Right lobe of liver (tissue), 4 donors: Measurements from ENCODE around the gene TMEM131.

Source experiments
- POLR2A ChIP-seq: fragments of 450-650 bp; IDR thresholded peaks from one replicate; pipeline ENCODE4 v1.6.1; 2017; ENCODE audit warnings: antibody characterized with exemption, mild to moderate bottlenecking
- TF ChIP-seq, protein P1 (sequence below), 4 donors: fragments of 200-600 bp in 3 of 4; fragments of 450-650 bp in 1 of 4; IDR thresholded peaks; one replicate each; pipeline versions ENCODE4 v1.5.1 to v1.8.0; 2016 to 2022; ENCODE audit warnings: antibody characterized with exemption in 4 of 4, mild to moderate bottlenecking in 2 of 4
- donor health status: DM: no; HTN: no; CAD: no.
- donor health status: DM: no; HTN: no; CAD: no.
- donor health status: DM: no; HTN: yes; CAD: no.

DNA sequence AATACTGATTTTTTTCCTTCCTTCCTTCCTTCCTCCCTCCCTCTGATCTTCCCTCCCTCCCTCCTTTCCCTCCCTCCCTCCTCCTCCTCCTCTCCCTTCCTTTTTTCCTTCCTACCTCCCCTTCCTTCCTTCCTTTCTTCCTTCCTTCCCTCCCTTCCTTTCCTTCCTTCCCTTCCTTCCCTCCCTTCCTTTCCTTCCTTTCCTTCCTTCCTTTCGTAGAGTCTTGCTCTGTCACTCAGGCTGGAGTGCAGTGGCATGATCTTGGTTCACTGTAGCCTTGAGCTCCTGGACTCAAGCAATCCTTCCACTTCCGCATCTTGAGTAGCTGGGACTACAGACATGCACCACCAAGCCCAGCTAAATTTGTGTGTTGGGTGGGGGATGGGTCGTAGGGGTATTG lies 8.9 kb upstream of the TMEM131 start:
- TF ChIP-seq POLR2A, result no peak
- TF ChIP-seq, protein P1, sequence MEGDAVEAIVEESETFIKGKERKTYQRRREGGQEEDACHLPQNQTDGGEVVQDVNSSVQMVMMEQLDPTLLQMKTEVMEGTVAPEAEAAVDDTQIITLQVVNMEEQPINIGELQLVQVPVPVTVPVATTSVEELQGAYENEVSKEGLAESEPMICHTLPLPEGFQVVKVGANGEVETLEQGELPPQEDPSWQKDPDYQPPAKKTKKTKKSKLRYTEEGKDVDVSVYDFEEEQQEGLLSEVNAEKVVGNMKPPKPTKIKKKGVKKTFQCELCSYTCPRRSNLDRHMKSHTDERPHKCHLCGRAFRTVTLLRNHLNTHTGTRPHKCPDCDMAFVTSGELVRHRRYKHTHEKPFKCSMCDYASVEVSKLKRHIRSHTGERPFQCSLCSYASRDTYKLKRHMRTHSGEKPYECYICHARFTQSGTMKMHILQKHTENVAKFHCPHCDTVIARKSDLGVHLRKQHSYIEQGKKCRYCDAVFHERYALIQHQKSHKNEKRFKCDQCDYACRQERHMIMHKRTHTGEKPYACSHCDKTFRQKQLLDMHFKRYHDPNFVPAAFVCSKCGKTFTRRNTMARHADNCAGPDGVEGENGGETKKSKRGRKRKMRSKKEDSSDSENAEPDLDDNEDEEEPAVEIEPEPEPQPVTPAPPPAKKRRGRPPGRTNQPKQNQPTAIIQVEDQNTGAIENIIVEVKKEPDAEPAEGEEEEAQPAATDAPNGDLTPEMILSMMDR (IDR thresholded peaks at IDR 0.05), result no peak
